GM23338 (cell line): ENCODE measurements around the gene ZNF273. TPM values are rescaled to one million over a fixed set of nuclear protein-coding genes. Genes with fewer than 3 reads are reported as not detected.
A peak's percentile ranks its signal among the peaks of the same experiment; 100 is the strongest.

Source experiments
- ATAC-seq: fragments of 200-7000 bp; cut with Tn5 transposase; 3 replicates; pipeline ENCODE4 v1.9.1; 2020
- DNase-seq: peaks from one replicate; pipeline ENCODE4 v3.0.0-alpha.2; 2015; ENCODE audit warnings: low spot score
- H2AFZ ChIP-seq: fragments of 200-600 bp; sonication (generic); 2 replicates; pipeline ENCODE4 v1.8.0; 2016; ENCODE audit warnings: antibody characterized with exemption, mild to moderate bottlenecking, moderate library complexity
- H3F3A ChIP-seq: fragments of 200-600 bp; sonication (generic); replicated peaks from 2 replicates; pipeline ENCODE4 v1.8.0; 2017; ENCODE audit warnings: antibody characterized with exemption, mixed run types, low read depth
- H3K27ac ChIP-seq: fragments of 200-600 bp; sonication (generic); 2 replicates; pipeline ENCODE4 v1.6.1; 2016; ENCODE audit warnings: low read depth
- H3K27me3 ChIP-seq: fragments of 200-600 bp; sonication (generic); 2 replicates; pipeline ENCODE4 v1.8.0; 2016; ENCODE audit warnings: mild to moderate bottlenecking, mixed run types, moderate library complexity; ENCODE audit not compliant: insufficient read depth
- H3K36me3 ChIP-seq: fragments of 200-600 bp; sonication (generic); 2 replicates; pipeline ENCODE4 v1.8.0; 2016; ENCODE audit warnings: mild to moderate bottlenecking; ENCODE audit not compliant: insufficient read depth
- H3K4me1 ChIP-seq: fragments of 200-600 bp; sonication (generic); 2 replicates; pipeline ENCODE4 v1.8.0; 2016; ENCODE audit warnings: mild to moderate bottlenecking, moderate library complexity; ENCODE audit not compliant: insufficient read depth
- H3K4me2 ChIP-seq: fragments of 200-600 bp; sonication (generic); 2 replicates; pipeline ENCODE4 v1.7.1; 2017; ENCODE audit warnings: mixed run types
- H3K4me3 ChIP-seq: fragments of 200-600 bp; sonication (generic); 2 replicates; pipeline ENCODE4 v1.6.1; 2016; ENCODE audit warnings: mixed run types
- H3K79me2 ChIP-seq: fragments of 200-600 bp; sonication (generic); replicated peaks from 2 replicates; pipeline ENCODE4 v1.8.0; 2017; ENCODE audit warnings: mild to moderate bottlenecking; ENCODE audit not compliant: insufficient read depth
- H3K9me2 ChIP-seq: fragments of 200-600 bp; sonication (generic); 2 replicates; pipeline ENCODE4 v1.8.0; 2017; ENCODE audit not compliant: insufficient read depth
- H4K20me1 ChIP-seq: fragments of 200-600 bp; sonication (generic); replicated peaks from 2 replicates; pipeline ENCODE4 v1.8.0; 2017; ENCODE audit warnings: mild to moderate bottlenecking; ENCODE audit not compliant: insufficient read depth
- H3K27ac Mint-ChIP-seq: 2 replicates; pipeline ENCODE4 v1.8.0; 2020; ENCODE audit warnings: inconsistent platforms, mild to moderate bottlenecking, moderate library complexity, mixed read lengths
- H3K27me3 Mint-ChIP-seq: 3 replicates; pipeline ENCODE4 v1.8.0; 2022; ENCODE audit warnings: low read depth, mild to moderate bottlenecking, moderate library complexity, mixed read lengths, inconsistent platforms; ENCODE audit not compliant: insufficient read depth, poor library complexity
- H3K36me3 Mint-ChIP-seq: 3 replicates; pipeline ENCODE4 v1.8.0; 2021; ENCODE audit warnings: low read depth, mild to moderate bottlenecking, inconsistent platforms, moderate library complexity, mixed read lengths
- H3K4me1 Mint-ChIP-seq: 3 replicates; pipeline ENCODE4 v1.8.0; 2020; ENCODE audit warnings: mild to moderate bottlenecking, inconsistent platforms, mixed read lengths
- H3K4me3 Mint-ChIP-seq: 3 replicates; pipeline ENCODE4 v1.8.0; 2021; ENCODE audit warnings: moderate library complexity, mild to moderate bottlenecking, inconsistent platforms, mixed read lengths
- H3K9me3 Mint-ChIP-seq: 3 replicates; pipeline ENCODE4 v1.8.0; 2020; ENCODE audit warnings: moderate library complexity, mild to moderate bottlenecking, inconsistent platforms, mixed read lengths
- CREB1 ChIP-seq: fragments of 250-450 bp; sonication (Bioruptor Pico); IDR thresholded peaks from 2 replicates; pipeline ENCODE4 v1.5.0; 2020; ENCODE audit warnings: low read depth, mild to moderate bottlenecking, moderate library complexity
- CTCF ChIP-seq, 2 experiments: fragments of 200-600 bp in 1 of 2; sonication (generic) in 1 of 2; conservative IDR thresholded peaks; 2 replicates each; pipeline versions ENCODE4 v1.5.1 to v1.6.1; 2016 to 2017; ENCODE audit warnings: antibody characterized with exemption in 2 of 2, low read depth in 2 of 2, mild to moderate bottlenecking in 2 of 2, moderate library complexity in 1 of 2
- ETS1 ChIP-seq: IDR thresholded peaks from 2 replicates; pipeline ENCODE4 v1.6.1; 2016; ENCODE audit warnings: antibody characterized with exemption
- EZH2 ChIP-seq: fragments of 200-600 bp; sonication (generic); IDR thresholded peaks from one replicate; pipeline ENCODE4 v1.8.0; 2017; ENCODE audit warnings: antibody characterized with exemption, mild to moderate bottlenecking, low read depth; ENCODE audit not compliant: unreplicated experiment
- EZH2phosphoT487 ChIP-seq: fragments of 200-600 bp; sonication (generic); IDR thresholded peaks from one replicate; pipeline ENCODE4 v1.8.1; 2018; ENCODE audit warnings: antibody characterized with exemption; ENCODE audit not compliant: unreplicated experiment
- JUNB ChIP-seq: IDR thresholded peaks from one replicate; pipeline ENCODE4 v1.6.1; 2016; ENCODE audit warnings: antibody characterized with exemption; ENCODE audit not compliant: unreplicated experiment
- NANOG ChIP-seq: IDR thresholded peaks from 2 replicates; pipeline ENCODE4 v1.6.1; 2016; ENCODE audit warnings: antibody characterized with exemption, borderline replicate concordance
- POLR2AphosphoS5 ChIP-seq: IDR thresholded peaks from 2 replicates; pipeline ENCODE4 v1.6.1; 2016; ENCODE audit warnings: antibody characterized with exemption, low read depth
- REST ChIP-seq: IDR thresholded peaks from one replicate; pipeline ENCODE4 v1.6.1; 2018; ENCODE audit warnings: antibody characterized with exemption; ENCODE audit not compliant: unreplicated experiment
- STAT1 ChIP-seq: IDR thresholded peaks from one replicate; pipeline ENCODE4 v1.6.1; 2016; ENCODE audit warnings: antibody characterized with exemption; ENCODE audit not compliant: unreplicated experiment
- ZNF114 ChIP-seq: fragments of 250-450 bp; sonication (Bioruptor Pico); IDR thresholded peaks from 2 replicates; pipeline ENCODE4 v1.5.0; 2020; ENCODE audit warnings: mild to moderate bottlenecking, moderate library complexity
- ZNF331 ChIP-seq: fragments of 250-450 bp; sonication (Bioruptor Pico); IDR thresholded peaks from 2 replicates; pipeline ENCODE4 v1.5.0; 2020; ENCODE audit warnings: low read depth, mild to moderate bottlenecking, moderate library complexity
- polyA plus RNA-seq: library from polyadenylated mRNA; unstranded; fragments of >200 nt; fragmentation: Nextera tagmentation; extraction: Ambion mirVana; gene quantifications from 2 replicates; pipeline ENCODE4 v1.2.1, GENCODE V29; 2016
- total RNA-seq: library from RNA; depleted of rRNA; stranded (reverse); fragments of >200 nt; shearing (Covaris generic); gene quantifications from 2 replicates; pipeline ENCODE4 v1.2.3, GENCODE V29; 2014
- TF ChIP-seq, protein P1 (sequence below): fragments of 250-450 bp; sonication (Bioruptor Pico); IDR thresholded peaks from 2 replicates; pipeline ENCODE4 v1.5.0; 2020; ENCODE audit warnings: mild to moderate bottlenecking, moderate library complexity

The ZNF273 gene
- total and polyA plus RNA-seq, 2 experiments from 2014 or later: 16.4 to 34.3 TPM

DNA sequence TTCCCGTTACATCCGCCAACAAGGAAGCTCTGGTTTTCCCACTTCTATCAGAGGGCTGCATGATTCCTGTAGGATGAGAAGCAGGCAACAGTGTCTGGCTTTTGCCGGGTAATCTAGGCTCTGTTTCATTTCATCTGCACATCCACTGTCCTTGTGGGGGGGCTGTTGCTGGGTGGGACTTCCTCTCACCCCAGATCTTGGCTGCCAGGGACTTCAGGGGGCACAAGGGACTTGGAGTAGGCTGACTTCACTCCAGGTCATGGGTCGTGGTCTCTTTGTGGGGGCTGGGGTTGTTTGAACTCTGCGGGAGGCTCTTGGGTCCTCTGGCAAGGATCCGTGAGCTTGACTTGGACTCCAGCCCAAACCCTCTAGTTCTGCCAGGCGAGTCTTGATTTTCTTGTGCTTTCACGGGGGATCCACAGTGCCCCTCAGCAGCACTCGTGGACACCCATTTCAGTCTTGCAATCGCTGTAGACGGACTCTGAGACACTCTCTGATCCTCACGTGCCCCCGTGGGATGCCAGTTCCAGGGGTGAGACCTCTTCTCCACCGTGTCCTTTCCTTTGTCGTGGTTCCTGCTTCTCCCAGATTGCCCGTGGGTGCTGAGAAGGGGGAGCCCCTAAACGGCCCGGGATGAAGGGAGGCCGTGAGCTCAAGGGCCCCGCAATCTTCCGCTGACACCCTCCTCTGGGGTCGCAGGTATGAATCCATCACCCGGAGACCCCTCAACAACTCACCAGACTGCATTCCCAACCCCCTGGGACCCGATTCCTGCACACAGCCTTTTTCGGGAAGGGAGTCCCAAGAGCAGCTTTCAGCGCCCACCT lies 21.4 kb upstream of the ZNF273 start:
- Histone ChIP-seq H3F3A (no peaks in the 10 kb centered on the region), H3K36me3 (no peaks in the 10 kb centered on the region), H3K4me3 (peak overlapping the region; percentile 68), H3K27me3 (peaks cover 93% of the 10 kb centered on the region), H2AFZ (peak overlapping the region; percentile 97), H3K9me2 (no peaks in the 10 kb centered on the region), H3K79me2 (no peaks in the 10 kb centered on the region), H4K20me1 (no peaks in the 10 kb centered on the region), H3K4me2 (peak overlapping the region; percentile 95), H3K4me1 (no peaks in the 10 kb centered on the region; the same call in 1 of the 2 replicates), H3K27ac (no peak overlapping the region)
- Mint-ChIP-seq H3K4me1 (no peaks in the 10 kb centered on the region), H3K27ac (no peak overlapping the region), H3K27me3 (peaks cover 51% of the 10 kb centered on the region), H3K4me3 (no peak overlapping the region; the same call in 2 of the 3 replicates), H3K36me3 (peaks cover 4% of the 10 kb centered on the region; the same call in 1 of the 3 replicates), H3K9me3 (peaks cover 46% of the 10 kb centered on the region)
- no peak for ATAC-seq
- TF ChIP-seq, protein P1, sequence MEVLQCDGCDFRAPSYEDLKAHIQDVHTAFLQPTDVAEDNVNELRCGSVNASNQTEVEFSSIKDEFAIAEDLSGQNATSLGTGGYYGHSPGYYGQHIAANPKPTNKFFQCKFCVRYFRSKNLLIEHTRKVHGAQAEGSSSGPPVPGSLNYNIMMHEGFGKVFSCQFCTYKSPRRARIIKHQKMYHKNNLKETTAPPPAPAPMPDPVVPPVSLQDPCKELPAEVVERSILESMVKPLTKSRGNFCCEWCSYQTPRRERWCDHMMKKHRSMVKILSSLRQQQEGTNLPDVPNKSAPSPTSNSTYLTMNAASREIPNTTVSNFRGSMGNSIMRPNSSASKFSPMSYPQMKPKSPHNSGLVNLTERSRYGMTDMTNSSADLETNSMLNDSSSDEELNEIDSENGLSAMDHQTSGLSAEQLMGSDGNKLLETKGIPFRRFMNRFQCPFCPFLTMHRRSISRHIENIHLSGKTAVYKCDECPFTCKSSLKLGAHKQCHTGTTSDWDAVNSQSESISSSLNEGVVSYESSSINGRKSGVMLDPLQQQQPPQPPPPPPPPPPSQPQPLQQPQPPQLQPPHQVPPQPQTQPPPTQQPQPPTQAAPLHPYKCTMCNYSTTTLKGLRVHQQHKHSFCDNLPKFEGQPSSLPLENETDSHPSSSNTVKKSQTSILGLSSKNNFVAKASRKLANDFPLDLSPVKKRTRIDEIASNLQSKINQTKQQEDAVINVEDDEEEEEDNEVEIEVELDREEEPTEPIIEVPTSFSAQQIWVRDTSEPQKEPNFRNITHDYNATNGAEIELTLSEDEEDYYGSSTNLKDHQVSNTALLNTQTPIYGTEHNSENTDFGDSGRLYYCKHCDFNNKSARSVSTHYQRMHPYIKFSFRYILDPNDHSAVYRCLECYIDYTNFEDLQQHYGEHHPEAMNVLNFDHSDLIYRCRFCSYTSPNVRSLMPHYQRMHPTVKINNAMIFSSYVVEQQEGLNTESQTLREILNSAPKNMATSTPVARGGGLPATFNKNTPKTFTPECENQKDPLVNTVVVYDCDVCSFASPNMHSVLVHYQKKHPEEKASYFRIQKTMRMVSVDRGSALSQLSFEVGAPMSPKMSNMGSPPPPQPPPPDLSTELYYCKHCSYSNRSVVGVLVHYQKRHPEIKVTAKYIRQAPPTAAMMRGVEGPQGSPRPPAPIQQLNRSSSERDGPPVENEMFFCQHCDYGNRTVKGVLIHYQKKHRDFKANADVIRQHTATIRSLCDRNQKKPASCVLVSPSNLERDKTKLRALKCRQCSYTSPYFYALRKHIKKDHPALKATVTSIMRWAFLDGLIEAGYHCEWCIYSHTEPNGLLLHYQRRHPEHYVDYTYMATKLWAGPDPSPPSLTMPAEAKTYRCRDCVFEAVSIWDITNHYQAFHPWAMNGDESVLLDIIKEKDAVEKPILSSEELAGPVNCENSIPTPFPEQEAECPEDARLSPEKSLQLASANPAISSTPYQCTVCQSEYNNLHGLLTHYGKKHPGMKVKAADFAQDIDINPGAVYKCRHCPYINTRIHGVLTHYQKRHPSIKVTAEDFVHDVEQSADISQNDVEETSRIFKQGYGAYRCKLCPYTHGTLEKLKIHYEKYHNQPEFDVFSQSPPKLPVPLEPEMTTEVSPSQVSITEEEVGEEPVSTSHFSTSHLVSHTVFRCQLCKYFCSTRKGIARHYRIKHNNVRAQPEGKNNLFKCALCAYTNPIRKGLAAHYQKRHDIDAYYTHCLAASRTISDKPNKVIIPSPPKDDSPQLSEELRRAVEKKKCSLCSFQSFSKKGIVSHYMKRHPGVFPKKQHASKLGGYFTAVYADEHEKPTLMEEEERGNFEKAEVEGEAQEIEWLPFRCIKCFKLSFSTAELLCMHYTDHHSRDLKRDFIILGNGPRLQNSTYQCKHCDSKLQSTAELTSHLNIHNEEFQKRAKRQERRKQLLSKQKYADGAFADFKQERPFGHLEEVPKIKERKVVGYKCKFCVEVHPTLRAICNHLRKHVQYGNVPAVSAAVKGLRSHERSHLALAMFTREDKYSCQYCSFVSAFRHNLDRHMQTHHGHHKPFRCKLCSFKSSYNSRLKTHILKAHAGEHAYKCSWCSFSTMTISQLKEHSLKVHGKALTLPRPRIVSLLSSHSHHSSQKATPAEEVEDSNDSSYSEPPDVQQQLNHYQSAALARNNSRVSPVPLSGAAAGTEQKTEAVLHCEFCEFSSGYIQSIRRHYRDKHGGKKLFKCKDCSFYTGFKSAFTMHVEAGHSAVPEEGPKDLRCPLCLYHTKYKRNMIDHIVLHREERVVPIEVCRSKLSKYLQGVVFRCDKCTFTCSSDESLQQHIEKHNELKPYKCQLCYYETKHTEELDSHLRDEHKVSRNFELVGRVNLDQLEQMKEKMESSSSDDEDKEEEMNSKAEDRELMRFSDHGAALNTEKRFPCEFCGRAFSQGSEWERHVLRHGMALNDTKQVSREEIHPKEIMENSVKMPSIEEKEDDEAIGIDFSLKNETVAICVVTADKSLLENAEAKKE (CRISPR knock-in tag): no peak
- TF ChIP-seq ZNF114 (CRISPR knock-in tag) (no peak), STAT1 (no peak), REST (no peak), JUNB (no peak), ZNF331 (CRISPR knock-in tag) (no peak), EZH2phosphoT487 (no peak), CTCF (conservative IDR thresholded peaks at IDR 0.05; ENCODE audit: low read depth in 2 of 2) (no peak), CREB1 (CRISPR knock-in tag) (no peak), POLR2AphosphoS5 (no peak), EZH2 (no peak), NANOG (no peak), ETS1 (no peak)
- DNase-seq: no peak
